Vagina (tissue), 2 donors: Measurements from ENCODE around the gene CACNA1C. TPM values are rescaled to one million over a fixed set of nuclear protein-coding genes. Genes with fewer than 3 reads are reported as not detected.

ENCODE experiments used
- DNase-seq, 2 donors: peaks; one replicate each; pipeline ENCODE4 v3.0.0-alpha.2; 2017; ENCODE audit errors: extremely low spot score in 2 of 2
- H3K27ac ChIP-seq: fragments of 200-600 bp; sonication (generic); one replicate; pipeline ENCODE4 v1.5.1; 2019
- H3K27me3 ChIP-seq: fragments of 200-600 bp; sonication (generic); one replicate; pipeline ENCODE4 v1.5.1; 2019
- H3K36me3 ChIP-seq, 2 donors: fragments of 200-600 bp; sonication (generic); one replicate each; pipeline ENCODE4 v1.5.1; 2017 to 2019
- H3K4me1 ChIP-seq: fragments of 200-600 bp; sonication (generic); one replicate; pipeline ENCODE4 v1.5.1; 2019
- H3K4me3 ChIP-seq, 2 donors: fragments of 200-600 bp; sonication (generic); 1 replicate in 1 of 2; 2 replicates in 1 of 2; pipeline ENCODE4 v1.5.1; 2016 to 2019
- H3K9me3 ChIP-seq: fragments of 200-600 bp; sonication (generic); one replicate; pipeline ENCODE4 v1.5.1; 2019
- CTCF ChIP-seq, 3 experiments: fragments of 450-650 bp in 2 of 3; fragments of 200-600 bp in 1 of 3; sonication (generic) in 1 of 3; IDR thresholded peaks; one replicate each; pipeline ENCODE4 v1.5.1; 2017 to 2019; ENCODE audit warnings: antibody characterized with exemption in 3 of 3, mild to moderate bottlenecking in 2 of 3, moderate library complexity in 2 of 3
- POLR2A ChIP-seq, 2 donors: fragments of 450-650 bp; IDR thresholded peaks; one replicate each; pipeline ENCODE4 v1.6.1; 2017; ENCODE audit warnings: antibody characterized with exemption in 2 of 2, mild to moderate bottlenecking in 2 of 2, moderate library complexity in 2 of 2
- POLR2AphosphoS5 ChIP-seq, 2 donors: sonication (generic); formaldehyde crosslinking; IDR thresholded peaks; one replicate each; pipeline ENCODE4 v1.9.0; 2017; ENCODE audit warnings: antibody characterized with exemption in 2 of 2, mild to moderate bottlenecking in 2 of 2, low read depth in 1 of 2; ENCODE audit not compliant: insufficient read depth in 1 of 2
- intact Hi-C: fragments of 100-400 bp; cut with DNase I; formaldehyde crosslinking; loops from one replicate; pipeline ENCODE4 v1.15.1; 2023
- total RNA-seq: library from RNA; depleted of rRNA; stranded (reverse); fragments of >200 nt; gene quantifications from one replicate; pipeline ENCODE4 v1.2.3, GENCODE V29; 2016

Gene CACNA1C
- total RNA-seq, 1 donor from 2014 or later = 9.8 TPM

- H3K9me3 ChIP-seq = no peaks in the 10 kb centered on the region
- intact Hi-C loops = no loop called here
- no peak for TF ChIP-seq POLR2AphosphoS5 (IDR thresholded peaks at IDR 0.05; ENCODE audit: insufficient read depth in 1 of 2, low read depth in 1 of 2)
- H3K4me1 ChIP-seq = peaks cover 59% of the 10 kb centered on the region
- H3K4me3 ChIP-seq = no peak overlapping the region
- no peak for DNase-seq
- H3K36me3 ChIP-seq = no peaks in the 10 kb centered on the region
- peak overlapping the region; percentile 95 for H3K27ac ChIP-seq
- H3K27me3 ChIP-seq = no peaks in the 10 kb centered on the region
These were observed 285.6 kb downstream of the CACNA1C start for GRCh38 chr12:2338381-2338780.

GRCh38 chr12:2338991-2339431 is 286.2 kb downstream of the CACNA1C start:
- H3K27ac ChIP-seq = no peak overlapping the region
- H3K36me3 ChIP-seq = no peaks in the 10 kb centered on the region
- no peaks in the 10 kb centered on the region for H3K9me3 ChIP-seq

GRCh38 chr12:2341051-2341751 is 288.4 kb downstream of the CACNA1C start:
- no peaks in the 10 kb centered on the region for H3K9me3 ChIP-seq
- intact Hi-C loops = loop anchor here (5.0 kb wide), 1 partner anchor 289 kb away; the partner anchor contains the start of gene CACNA1C
- peak overlapping the region; percentile 52 for H3K27ac ChIP-seq
- TF ChIP-seq CTCF (IDR thresholded peaks at IDR 0.05) (no peak), POLR2A (IDR thresholded peaks at IDR 0.05) (no peak), POLR2AphosphoS5 (IDR thresholded peaks at IDR 0.05; ENCODE audit: insufficient read depth in 1 of 2, low read depth in 1 of 2) (no peak)
- DNase-seq = no peak
- H3K4me1 ChIP-seq = peaks cover 44% of the 10 kb centered on the region
- no peaks in the 10 kb centered on the region for H3K36me3 ChIP-seq
- H3K27me3 ChIP-seq = no peaks in the 10 kb centered on the region
- H3K4me3 ChIP-seq = no peak overlapping the region

More at GRCh38 chr12:2338991-2339431, 286.2 kb downstream of the CACNA1C start:
- peaks cover 59% of the 10 kb centered on the region for H3K4me1 ChIP-seq
- H3K4me3 ChIP-seq = no peak overlapping the region
- DNase-seq = no peak
- no peaks in the 10 kb centered on the region for H3K27me3 ChIP-seq
- TF ChIP-seq POLR2A (IDR thresholded peaks at IDR 0.05) (no peak), POLR2AphosphoS5 (IDR thresholded peaks at IDR 0.05; ENCODE audit: insufficient read depth in 1 of 2, low read depth in 1 of 2) (no peak), CTCF (IDR thresholded peaks at IDR 0.05) (no peak)
- intact Hi-C loops = no loop called here

- no peaks in the 10 kb centered on the region for H3K9me3 ChIP-seq
- no peaks in the 10 kb centered on the region for H3K36me3 ChIP-seq
- DNase-seq = no peak
- H3K27ac ChIP-seq = peak overlapping the region; percentile 52
- TF ChIP-seq CTCF (IDR thresholded peaks at IDR 0.05) (no peak), POLR2A (IDR thresholded peaks at IDR 0.05) (no peak)
- H3K4me1 ChIP-seq = peaks cover 38% of the 10 kb centered on the region
- H3K4me3 ChIP-seq = no peak overlapping the region
- intact Hi-C loops = loop anchor here (5.0 kb wide), 1 partner anchor 290 kb away; the partner anchor contains the start of gene CACNA1C
- no peaks in the 10 kb centered on the region for H3K27me3 ChIP-seq
These were observed 289.1 kb downstream of the CACNA1C start for GRCh38 chr12:2341871-2342270.

GRCh38 chr12:2343681-2344080 is 290.9 kb downstream of the CACNA1C start:
- no peaks in the 10 kb centered on the region for H3K9me3 ChIP-seq
- H3K4me1 ChIP-seq = peaks cover 29% of the 10 kb centered on the region
- H3K27me3 ChIP-seq = no peaks in the 10 kb centered on the region
- H3K27ac ChIP-seq = peak overlapping the region; percentile 8
- no peaks in the 10 kb centered on the region for H3K36me3 ChIP-seq
- no peak for DNase-seq
- no peak for TF ChIP-seq CTCF (IDR thresholded peaks at IDR 0.05)
- TF ChIP-seq POLR2A (IDR thresholded peaks at IDR 0.05) = no peak
- TF ChIP-seq POLR2AphosphoS5 (IDR thresholded peaks at IDR 0.05; ENCODE audit: insufficient read depth in 1 of 2, low read depth in 1 of 2) = no peak
- H3K4me3 ChIP-seq = no peak overlapping the region
- intact Hi-C loops = loop anchor here (5.0 kb wide), 1 partner anchor 291 kb away; the partner anchor contains the start of gene CACNA1C
